Uterus (tissue), 4 donors: ENCODE results near the gene TMEM120A. TPM values are rescaled to one million over a fixed set of nuclear protein-coding genes. Genes with fewer than 3 reads are reported as not detected.

Experiments
- DNase-seq, 2 donors: peaks; one replicate each; pipeline ENCODE4 v3.0.0-alpha.2; 2019 to 2020
- H3K27ac ChIP-seq, 2 donors: fragments of 200-600 bp; sonication (generic); 1 replicate in 1 of 2; 2 replicates in 1 of 2; pipeline ENCODE4 v1.5.1; 2016 to 2018
- H3K27me3 ChIP-seq, 2 donors: fragments of 200-600 bp; sonication (generic); one replicate each; pipeline ENCODE4 v1.5.1; 2018 to 2019; ENCODE audit warnings: control low read depth in 1 of 2
- H3K36me3 ChIP-seq, 2 donors: fragments of 200-600 bp; sonication (generic); one replicate each; pipeline ENCODE4 v1.5.1; 2019; ENCODE audit warnings: control low read depth in 1 of 2
- H3K4me1 ChIP-seq, 2 donors: fragments of 200-600 bp; sonication (generic); one replicate each; pipeline ENCODE4 v1.5.1; 2018 to 2019; ENCODE audit warnings: control low read depth in 1 of 2
- H3K4me3 ChIP-seq, 2 donors: fragments of 200-600 bp; sonication (generic); 1 replicate in 1 of 2; 2 replicates in 1 of 2; pipeline ENCODE4 v1.5.1; 2018 to 2019; ENCODE audit warnings: mild to moderate bottlenecking in 1 of 2
- H3K9me3 ChIP-seq, 2 donors: fragments of 200-600 bp; sonication (generic); one replicate each; pipeline ENCODE4 v1.5.1; 2019; ENCODE audit warnings: control low read depth in 1 of 2
- CTCF ChIP-seq, 4 experiments: fragments of 200-600 bp in 2 of 4; fragments of 450-650 bp in 2 of 4; sonication (generic) in 2 of 4; IDR thresholded peaks; one replicate each; pipeline ENCODE4 v1.5.1; 2016 to 2019; ENCODE audit warnings: antibody characterized with exemption in 4 of 4, mild to moderate bottlenecking in 2 of 4, moderate library complexity in 1 of 4
- POLR2A ChIP-seq, 2 donors: fragments of 450-650 bp; IDR thresholded peaks; one replicate each; pipeline ENCODE4 v1.6.1; 2016; ENCODE audit warnings: antibody characterized with exemption in 2 of 2, mild to moderate bottlenecking in 1 of 2, moderate library complexity in 1 of 2
- intact Hi-C: fragments of 100-400 bp; cut with DNase I; formaldehyde crosslinking; loops from one replicate; pipeline ENCODE4 v1.15.1; 2023; ENCODE audit warnings: low total_unique reads
- total RNA-seq, 4 donors: library from RNA; depleted of rRNA in 3 of 4; stranded (reverse); fragments of >200 nt in 3 of 4; gene quantifications; one replicate each; pipeline versions ENCODE4 v1.1.0 to v1.2.4, GENCODE V29; 2014 to 2023
- donor health status: DM: yes; HTN: yes; CAD: no.

The TMEM120A gene
- total RNA-seq, 4 donors from 2014 or later, result 4.6 to 95.4 (median 36.9) TPM

GRCh38 chr7:75957021-75957736 lies 37.2 kb downstream of the TMEM120A start:
- H3K36me3 ChIP-seq, result no peaks in the 10 kb centered on the region
- no peak for DNase-seq
- H3K9me3 ChIP-seq, result no peaks in the 10 kb centered on the region
- H3K27ac ChIP-seq, result no peak overlapping the region
- intact Hi-C loops, result no loop called here
- H3K27me3 ChIP-seq, result no peaks in the 10 kb centered on the region
- H3K4me3 ChIP-seq, result no peak overlapping the region
- no peaks in the 10 kb centered on the region for H3K4me1 ChIP-seq
- no peak for TF ChIP-seq POLR2A (IDR thresholded peaks at IDR 0.05)
- no peak for TF ChIP-seq CTCF (IDR thresholded peaks at IDR 0.05)

- TF ChIP-seq CTCF (IDR thresholded peaks at IDR 0.05), result no peak
- no peak for TF ChIP-seq POLR2A (IDR thresholded peaks at IDR 0.05)
- Histone ChIP-seq H3K4me3 (no peak overlapping the region), H3K36me3 (no peaks in the 10 kb centered on the region), H3K27ac (no peak overlapping the region), H3K9me3 (no peaks in the 10 kb centered on the region), H3K27me3 (no peaks in the 10 kb centered on the region), H3K4me1 (no peaks in the 10 kb centered on the region)
- no peak for DNase-seq
- intact Hi-C loops, result no loop called here
Measured at GRCh38 chr7:75955331-75955955, 39.0 kb downstream of the TMEM120A start.

GRCh38 chr7:75953931-75954330 lies 40.5 kb downstream of the TMEM120A start:
- Histone ChIP-seq H3K27me3 (no peaks in the 10 kb centered on the region), H3K27ac (no peak overlapping the region), H3K9me3 (no peaks in the 10 kb centered on the region), H3K4me3 (no peak overlapping the region), H3K4me1 (no peaks in the 10 kb centered on the region), H3K36me3 (no peaks in the 10 kb centered on the region)
- no peak for TF ChIP-seq CTCF (IDR thresholded peaks at IDR 0.05)
- no peak for TF ChIP-seq POLR2A (IDR thresholded peaks at IDR 0.05)
- intact Hi-C loops, result no loop called here
- DNase-seq, result no peak

- H3K27me3 ChIP-seq, result no peaks in the 10 kb centered on the region
- no peak for DNase-seq
- H3K36me3 ChIP-seq, result no peaks in the 10 kb centered on the region
- no peaks in the 10 kb centered on the region for H3K4me1 ChIP-seq
- H3K4me3 ChIP-seq, result no peak overlapping the region
- no peaks in the 10 kb centered on the region for H3K9me3 ChIP-seq
- intact Hi-C loops, result no loop called here
- TF ChIP-seq POLR2A (IDR thresholded peaks at IDR 0.05), result no peak
- no peak for TF ChIP-seq CTCF (IDR thresholded peaks at IDR 0.05)
- H3K27ac ChIP-seq, result no peak overlapping the region
Measured at GRCh38 chr7:75953431-75953830, 41.0 kb downstream of the TMEM120A start.

- H3K4me3 ChIP-seq, result no peak overlapping the region
- DNase-seq, result no peak
- no peaks in the 10 kb centered on the region for H3K27me3 ChIP-seq
- no peaks in the 10 kb centered on the region for H3K36me3 ChIP-seq
- no peaks in the 10 kb centered on the region for H3K4me1 ChIP-seq
- no peak overlapping the region for H3K27ac ChIP-seq
- TF ChIP-seq POLR2A (IDR thresholded peaks at IDR 0.05) (no peak), CTCF (IDR thresholded peaks at IDR 0.05) (no peak)
- H3K9me3 ChIP-seq, result no peaks in the 10 kb centered on the region
- intact Hi-C loops, result no loop called here
Measured at GRCh38 chr7:75951506-75951905, 42.9 kb downstream of the TMEM120A start.
